HG03066 (cell line): ENCODE data around the gene WSCD2.

Experiments used
- ATAC-seq: cut with Tn5 transposase; IDR thresholded peaks from one replicate; pipeline ENCODE4 v1.9.1; 2021; ENCODE audit warnings: low read depth; ENCODE audit not compliant: unreplicated experiment

WSCD2 gene

GRCh38 chr12:108106599-108106998 lies 22.5 kb upstream of the WSCD2 start:
- ATAC-seq: no peak

GRCh38 chr12:108107293-108107692 lies 21.8 kb upstream of the WSCD2 start:
- ATAC-seq: no peak

GRCh38 chr12:108109504-108109903 lies 19.6 kb upstream of the WSCD2 start:
- no peak for ATAC-seq

DNA sequence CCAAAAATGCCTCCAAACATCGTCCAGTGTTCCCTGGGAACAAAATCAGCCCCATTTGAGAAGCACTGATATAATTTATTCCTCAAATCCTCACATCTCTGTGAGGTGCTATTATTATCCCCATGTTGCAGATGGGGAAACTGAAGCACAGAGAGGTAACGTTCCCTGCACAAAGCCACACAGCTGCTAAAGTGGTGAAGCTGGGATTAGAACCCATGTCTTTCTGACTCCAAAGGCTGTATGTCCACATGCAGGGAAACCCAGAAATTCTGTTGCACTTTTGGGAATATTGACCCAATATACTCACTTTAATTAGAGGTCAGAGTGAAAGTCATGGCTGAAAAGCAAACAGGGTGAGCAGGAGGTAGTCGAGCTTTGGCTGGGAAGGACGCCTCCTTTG lies 19.1 kb upstream of the WSCD2 start:
- no peak for ATAC-seq

DNA sequence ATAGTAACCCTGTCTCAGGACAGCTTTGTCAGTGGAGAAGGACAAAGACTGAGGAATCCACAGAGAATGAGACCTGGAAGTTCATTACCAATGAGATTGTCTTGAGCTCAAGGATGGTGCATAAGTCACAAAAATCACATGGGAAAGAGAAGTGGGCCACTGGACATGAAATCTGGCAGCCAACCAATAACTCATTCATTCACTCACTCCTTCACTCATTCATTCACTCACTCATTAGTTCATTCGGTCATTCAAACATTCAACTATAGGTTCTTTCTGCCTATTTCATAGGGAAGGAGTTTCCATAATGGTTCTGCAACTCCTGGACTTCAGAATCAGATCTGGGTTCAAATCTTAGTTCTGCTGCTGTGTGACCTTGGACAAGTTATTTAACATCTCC lies 18.2 kb upstream of the WSCD2 start:
- no peak for ATAC-seq

DNA sequence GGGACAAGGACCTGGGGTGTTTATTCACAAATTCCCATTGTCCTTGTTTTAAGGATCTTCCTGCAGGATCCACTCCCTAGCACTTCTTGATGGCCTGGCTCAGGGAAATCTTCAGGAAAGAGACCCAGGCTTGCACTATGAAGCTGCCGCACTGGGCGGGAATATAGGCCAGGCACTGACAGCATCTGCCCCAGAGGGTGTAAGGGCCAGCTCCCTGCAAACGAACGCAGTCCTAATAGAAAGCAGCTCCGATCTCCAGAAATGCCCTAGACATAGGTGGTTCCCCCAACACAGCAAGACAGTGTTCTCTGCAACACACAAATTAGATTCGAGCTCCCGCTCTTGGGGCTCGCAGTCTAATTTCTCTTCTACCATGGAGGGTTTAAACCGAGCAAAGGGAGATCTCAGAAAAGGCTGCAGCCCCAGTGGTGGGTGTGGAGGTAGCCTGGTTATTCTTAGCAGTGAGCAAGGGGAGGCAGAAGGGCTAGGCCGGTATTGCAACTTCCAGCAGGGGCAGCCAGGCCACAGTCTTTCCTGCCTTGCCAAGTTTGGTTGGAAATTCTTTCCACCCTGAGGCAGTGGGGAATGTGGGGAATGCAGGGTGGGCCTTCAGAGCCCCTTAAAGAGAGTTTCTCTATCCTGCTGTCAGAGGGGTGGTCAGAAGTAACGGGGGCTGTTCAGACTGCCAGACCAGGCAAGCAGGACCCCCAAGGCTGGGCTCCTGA lies 16.1 kb upstream of the WSCD2 start:
- no peak for ATAC-seq

DNA sequence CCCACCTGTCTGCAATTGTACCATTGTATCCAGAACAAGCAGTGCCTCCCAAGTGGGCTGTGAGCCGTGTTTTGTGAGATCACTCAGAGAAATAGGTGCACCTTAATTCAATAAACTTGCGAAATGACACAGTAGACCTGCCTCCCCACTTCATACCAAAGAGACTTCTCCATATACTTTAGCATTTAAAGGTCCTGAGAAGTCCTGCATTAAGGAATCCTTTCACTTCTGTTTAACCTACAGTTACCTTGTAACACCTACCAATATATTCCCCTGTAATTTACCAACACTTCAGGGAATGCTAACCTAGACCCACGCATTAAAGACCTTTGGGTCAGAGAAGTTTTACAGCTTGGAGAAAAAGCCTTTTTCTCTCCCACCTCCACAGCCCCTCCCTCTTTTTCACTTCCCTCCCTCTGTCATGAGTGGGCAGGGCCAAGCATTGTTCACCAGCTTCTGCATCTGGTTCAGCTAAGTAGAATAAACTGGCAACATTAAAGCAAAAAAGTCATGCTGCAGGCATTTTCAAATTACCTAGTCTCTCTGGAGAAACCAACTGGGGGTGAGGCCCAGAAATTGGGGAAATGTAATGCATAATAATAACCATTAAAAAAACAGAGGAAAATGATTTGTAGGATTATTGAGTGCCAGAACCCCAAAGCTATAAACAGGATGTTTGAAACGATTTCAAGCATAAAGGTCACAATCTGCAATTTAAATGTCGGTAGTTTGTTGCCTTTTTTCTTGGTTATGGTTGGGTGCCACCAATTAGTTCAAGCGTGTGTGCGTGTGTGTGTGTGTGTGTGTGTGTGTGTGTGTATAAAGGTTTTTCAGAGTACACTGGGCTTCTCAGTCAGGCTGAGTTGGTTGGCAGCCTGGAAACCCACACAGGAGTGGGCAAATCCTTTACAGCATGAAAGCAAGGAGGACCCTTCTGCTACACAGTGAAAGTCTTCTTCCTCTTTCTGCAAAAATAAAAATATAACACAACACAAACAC lies 13.7 kb upstream of the WSCD2 start:
- no peak for ATAC-seq

- ATAC-seq: no peak
Measured at GRCh38 chr12:108116254-108116653, 12.8 kb upstream of the WSCD2 start.

- ATAC-seq: no peak
Measured at GRCh38 chr12:108116699-108117098, 12.4 kb upstream of the WSCD2 start.

DNA sequence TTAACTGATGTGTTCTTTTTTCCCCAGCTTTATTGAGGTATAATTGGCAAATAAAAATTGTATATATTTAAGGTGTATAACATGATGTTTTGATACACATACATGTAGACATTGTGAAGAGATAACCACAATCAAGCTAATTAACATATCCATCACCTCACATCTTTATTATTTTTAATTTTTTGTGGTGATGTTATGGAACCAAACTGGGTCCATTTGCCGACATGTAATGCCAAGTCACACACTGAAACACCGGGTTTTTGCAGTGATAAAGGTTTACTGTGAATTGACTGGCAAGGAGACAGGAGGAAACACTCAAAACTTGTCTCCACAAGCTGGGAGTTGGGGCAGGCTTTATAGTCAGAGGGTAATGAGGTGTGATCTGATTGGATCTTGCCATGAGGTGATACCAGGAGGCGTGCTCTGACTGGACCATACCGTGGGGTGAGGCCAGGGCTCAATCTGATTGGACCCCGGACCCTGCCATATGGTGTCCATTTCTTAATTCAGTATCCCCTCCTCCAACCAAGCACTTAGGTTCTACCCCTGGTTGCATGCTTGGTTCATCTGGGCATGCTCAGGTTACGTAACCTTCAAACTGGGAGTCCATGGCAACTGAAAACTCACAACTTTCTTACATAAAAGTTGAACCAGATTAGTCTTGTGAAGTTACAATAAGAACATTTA lies 11.8 kb upstream of the WSCD2 start:
- no peak for ATAC-seq

GRCh38 chr12:108117902-108118301 lies 11.2 kb upstream of the WSCD2 start:
- ATAC-seq: no peak

- ATAC-seq: no peak
Measured at GRCh38 chr12:108119126-108119973, 9.7 kb upstream of the WSCD2 start.

DNA sequence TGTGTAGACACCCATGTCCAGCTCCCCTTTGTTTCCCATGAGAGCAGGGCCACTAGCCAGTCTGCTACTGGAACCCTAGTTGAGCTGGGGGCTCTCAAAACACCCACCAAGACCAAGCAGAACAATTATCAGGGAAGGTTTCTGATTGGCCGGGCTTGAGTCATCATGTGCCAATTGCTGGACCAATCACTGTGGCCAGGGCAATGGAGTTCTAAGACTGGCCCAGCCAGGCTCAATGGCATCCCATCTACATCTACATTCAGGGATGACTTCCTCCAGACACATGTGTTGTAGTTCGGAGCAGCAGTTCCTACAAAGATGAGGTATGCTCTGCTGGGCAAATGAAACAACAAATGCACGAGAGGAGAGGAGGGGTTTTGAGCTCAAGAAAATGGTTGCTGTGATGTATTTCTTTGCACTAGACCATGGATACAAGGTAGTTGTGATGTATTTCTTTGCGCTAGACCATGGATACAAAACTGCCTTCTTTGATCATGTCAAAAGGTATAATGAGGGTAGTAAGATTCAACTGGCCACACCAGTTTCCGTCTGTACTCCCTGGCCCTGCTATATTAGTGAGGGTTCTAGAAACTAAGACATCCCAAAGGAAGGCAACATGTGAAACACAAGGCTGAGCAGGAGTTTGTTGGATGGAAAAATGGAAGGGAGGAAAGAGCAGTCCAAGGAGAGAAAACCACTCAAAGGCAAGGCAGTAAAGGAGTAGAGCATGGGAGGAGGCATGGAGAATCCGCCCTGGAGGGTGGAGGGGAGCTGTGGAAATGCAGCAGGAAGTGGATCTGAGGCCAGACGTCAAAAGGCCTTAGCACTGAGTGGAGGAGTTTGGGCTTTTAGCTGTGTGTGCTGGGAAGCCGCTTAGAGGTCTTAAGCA lies 8.9 kb upstream of the WSCD2 start:
- no peak for ATAC-seq

GRCh38 chr12:108120863-108121165 lies 8.3 kb upstream of the WSCD2 start:
- ATAC-seq: no peak

DNA sequence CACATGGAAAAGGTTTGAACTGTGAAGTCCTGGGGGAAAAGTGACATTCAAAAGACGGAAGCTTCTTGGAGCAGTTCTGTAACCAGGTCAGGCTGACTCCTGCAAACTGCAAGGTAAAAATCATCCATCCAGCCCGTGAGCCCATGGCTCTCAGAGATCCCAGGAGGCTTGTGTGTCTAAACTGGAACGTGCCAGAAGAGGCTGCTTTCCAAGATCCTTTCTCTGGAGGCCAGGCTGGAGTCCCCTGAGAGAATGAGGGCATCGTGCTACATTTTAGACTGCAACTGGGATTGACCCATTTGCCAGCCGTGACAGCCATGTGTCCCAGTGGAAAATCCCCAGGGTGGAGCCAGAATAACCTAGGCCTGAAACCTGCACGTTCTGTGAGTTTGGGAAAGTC lies 7.8 kb upstream of the WSCD2 start:
- ATAC-seq: no peak

DNA sequence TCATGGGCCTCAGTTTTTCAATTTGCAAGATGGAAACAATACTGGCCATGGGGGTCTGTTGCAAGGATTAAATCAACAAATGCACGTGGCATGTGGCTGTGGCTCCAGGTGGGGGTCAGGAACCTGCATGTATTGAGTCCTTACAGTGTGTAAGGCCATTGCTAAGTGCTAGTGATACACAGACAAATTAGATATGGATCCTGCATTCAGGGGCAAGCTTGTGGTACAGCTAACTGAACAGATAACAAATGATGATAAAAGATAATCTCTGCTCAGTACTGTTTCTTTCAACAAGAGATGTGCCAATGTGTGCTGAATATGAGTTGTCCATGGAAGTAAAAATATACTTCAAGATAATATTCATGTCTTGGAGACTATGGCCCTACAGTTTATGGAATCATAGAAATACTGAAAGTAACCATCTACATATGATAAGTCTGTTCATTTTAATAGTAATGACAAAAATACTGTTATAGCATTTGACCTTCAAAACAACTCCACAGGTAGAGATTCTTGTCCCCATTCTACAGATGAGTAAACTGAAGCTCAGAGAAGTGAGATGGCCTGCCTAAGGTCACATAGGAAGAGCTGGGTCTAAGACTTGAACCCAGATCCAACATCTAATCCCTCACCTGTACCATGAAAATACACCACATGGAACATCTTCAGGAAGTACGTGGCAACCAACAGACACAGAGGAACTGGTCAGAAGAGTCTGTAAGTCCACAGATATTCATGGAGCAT lies 7.2 kb upstream of the WSCD2 start:
- ATAC-seq: no peak

DNA sequence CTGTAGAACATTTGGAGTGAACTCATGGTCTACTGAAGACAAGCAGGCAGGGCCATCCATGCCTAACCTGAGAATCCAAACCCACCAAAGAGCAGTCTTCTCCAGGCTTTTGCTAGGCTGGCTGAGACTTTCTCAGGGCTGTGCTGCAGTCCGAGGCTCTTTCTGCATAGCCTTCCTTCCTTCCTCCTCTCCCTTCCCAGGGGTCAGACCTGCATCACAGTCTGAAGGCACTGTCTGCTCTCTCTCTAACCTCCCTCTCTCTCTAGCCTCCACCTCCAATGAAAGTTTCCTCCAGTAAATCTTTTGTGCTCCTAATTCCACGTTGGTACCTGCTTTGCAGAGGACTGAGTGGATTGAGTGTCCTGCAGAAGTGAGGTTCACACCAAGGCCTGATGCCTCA lies 6.4 kb upstream of the WSCD2 start:
- ATAC-seq: no peak

- ATAC-seq: no peak
Measured at GRCh38 chr12:108123402-108123801, 5.7 kb upstream of the WSCD2 start.

DNA sequence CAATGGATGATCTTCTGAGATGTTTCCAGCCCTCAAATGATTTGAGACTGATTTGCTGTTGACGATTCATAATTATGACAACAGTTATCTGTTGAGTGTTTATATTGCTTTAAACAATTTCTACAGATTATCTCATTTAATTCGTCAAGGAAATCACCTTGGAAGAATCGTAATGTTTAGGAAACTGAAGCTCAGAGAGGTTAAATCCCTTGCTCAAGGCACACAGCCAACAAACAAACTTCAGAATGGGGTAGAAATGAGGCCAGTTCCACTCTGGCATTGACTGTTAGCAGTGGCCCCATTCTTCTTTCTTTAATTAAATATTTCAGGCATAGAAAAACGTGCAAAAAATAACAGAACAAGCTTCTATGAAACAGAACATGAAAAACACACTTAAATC lies 4.0 kb upstream of the WSCD2 start:
- no peak for ATAC-seq
